Gastrocnemius medialis (tissue), 4 donors: ENCODE measurements around the gene ZNF484. TPM values are rescaled to one million over a fixed set of nuclear protein-coding genes. Genes with fewer than 3 reads are reported as not detected.
"Not testable (repeated sequence)": the region's sequence is repeated elsewhere in the genome, so short reads cannot be mapped to it uniquely, and the experiment has no call there.

ENCODE experiments used
- ATAC-seq, 2 donors: fragments of 150-250 bp; one replicate each; pipeline ENCODE4 v1.9.1; 2016
- DNase-seq, 2 donors: peaks; one replicate each; pipeline ENCODE4 v3.0.0-alpha.2; 2019
- H3K27ac ChIP-seq, 4 donors: fragments of 200-600 bp; sonication (generic); 1 replicate in 1 of 4; 2 replicates in 3 of 4; pipeline ENCODE4 v1.5.1; 2016 to 2018; ENCODE audit warnings: mild to moderate bottlenecking in 2 of 4, moderate library complexity in 1 of 4
- H3K27me3 ChIP-seq, 3 donors: fragments of 200-600 bp; sonication (generic) in 2 of 3; 1 replicate in 1 of 3; 2 replicates in 2 of 3; pipeline versions ENCODE4 v1.5.1 to v1.6.0; 2016 to 2019; ENCODE audit warnings: mild to moderate bottlenecking in 1 of 3, moderate library complexity in 1 of 3
- H3K36me3 ChIP-seq, 2 donors: fragments of 200-600 bp; sonication (generic) in 1 of 2; one replicate each; pipeline ENCODE4 v1.5.1; 2017 to 2018
- H3K4me1 ChIP-seq, 2 donors: fragments of 200-600 bp; sonication (generic) in 1 of 2; one replicate each; pipeline ENCODE4 v1.5.1; 2016 to 2017; ENCODE audit warnings: mild to moderate bottlenecking in 2 of 2
- H3K4me3 ChIP-seq, 4 donors: fragments of 200-600 bp; sonication (generic) in 3 of 4; 1 replicate in 1 of 4; 2 replicates in 3 of 4; pipeline ENCODE4 v1.5.1; 2016 to 2019; ENCODE audit warnings: mild to moderate bottlenecking in 2 of 4
- H3K9me3 ChIP-seq, 3 donors: fragments of 200-600 bp; sonication (generic) in 2 of 3; 1 replicate in 1 of 3; 2 replicates in 2 of 3; pipeline ENCODE4 v1.5.1; 2016 to 2019
- POLR2A ChIP-seq, 2 donors: fragments of 450-650 bp; IDR thresholded peaks; one replicate each; pipeline ENCODE4 v1.6.1; 2017; ENCODE audit warnings: antibody characterized with exemption in 2 of 2, mild to moderate bottlenecking in 2 of 2, moderate library complexity in 2 of 2
- in situ Hi-C, 4 donors: fragments of 200-750 bp; cut with MboI; loops; one replicate each; pipeline versions ENCODE4 v1.15.0 to v1.8.0; 2017; ENCODE audit warnings: low sequenced_read_pairs in 4 of 4
- intact Hi-C: fragments of 100-400 bp; cut with DNase I; formaldehyde crosslinking; loops from one replicate; pipeline ENCODE4 v1.15.1; 2023; ENCODE audit warnings: low total_unique reads
- total RNA-seq, 4 donors: library from RNA; depleted of rRNA; stranded (reverse); fragments of >200 nt; gene quantifications; one replicate each; pipeline versions ENCODE4 v1.1.0 to v1.2.3, GENCODE V29; 2016
- TF ChIP-seq, protein P1 (sequence below), 5 experiments: fragments of 450-650 bp in 3 of 5; fragments of 200-600 bp in 2 of 5; sonication (generic) in 2 of 5; IDR thresholded peaks in 4 of 5; conservative IDR thresholded peaks in 1 of 5; 1 replicate in 4 of 5; 2 replicates in 1 of 5; pipeline ENCODE4 v1.5.1; 2016 to 2019; ENCODE audit warnings: antibody characterized with exemption in 5 of 5, mild to moderate bottlenecking in 3 of 5, moderate library complexity in 3 of 5

ZNF484 gene
- total RNA-seq, 4 donors from 2014 or later, result 2.8 to 7.3 (median 4.1) TPM

DNA sequence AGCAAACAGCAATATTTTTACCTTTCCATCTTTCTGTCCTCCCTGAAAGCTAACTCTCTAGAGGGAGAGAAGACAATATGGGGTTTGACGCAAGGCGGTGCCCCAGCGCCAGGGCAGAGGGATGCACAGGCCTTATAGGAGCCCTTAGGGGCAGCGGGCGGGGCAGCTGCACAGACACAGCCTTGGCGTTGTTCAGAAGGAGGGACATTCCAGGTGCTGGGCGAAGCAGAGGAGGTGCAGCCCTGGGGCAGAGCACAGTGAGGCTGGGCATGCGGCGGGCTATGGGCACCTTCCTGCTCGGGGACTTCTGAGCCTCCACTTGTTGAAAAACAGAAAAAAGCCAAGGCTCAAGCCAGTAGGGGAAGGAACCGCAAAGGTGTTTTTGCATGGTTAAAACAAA is 79.5 kb downstream of the ZNF484 start:
- peaks cover 0 to 35% (median 7%) of the 10 kb centered on the region in 3 donors for H3K27me3 ChIP-seq
- in situ Hi-C loops (loop anchor here in 2 of 4 donors (25.0 kb wide), 2 partner anchors 461 to 661 kb away; partner anchors contain the start of genes CENPP (in 1 of the 2) and NOL8 (in 1 of the 2)), intact Hi-C loops (loop anchor here (10.0 kb wide), 1 partner anchor 664 kb away; no protein-coding TSS in a partner anchor)
- DNase-seq (no peak), ATAC-seq (no peak)
- no peak overlapping the region for H3K27ac ChIP-seq
- H3K4me1 ChIP-seq, result no peaks in the 10 kb centered on the region
- H3K36me3 ChIP-seq, result no peaks in the 10 kb centered on the region
- H3K4me3 ChIP-seq, result no peak overlapping the region
- TF ChIP-seq, protein P1, sequence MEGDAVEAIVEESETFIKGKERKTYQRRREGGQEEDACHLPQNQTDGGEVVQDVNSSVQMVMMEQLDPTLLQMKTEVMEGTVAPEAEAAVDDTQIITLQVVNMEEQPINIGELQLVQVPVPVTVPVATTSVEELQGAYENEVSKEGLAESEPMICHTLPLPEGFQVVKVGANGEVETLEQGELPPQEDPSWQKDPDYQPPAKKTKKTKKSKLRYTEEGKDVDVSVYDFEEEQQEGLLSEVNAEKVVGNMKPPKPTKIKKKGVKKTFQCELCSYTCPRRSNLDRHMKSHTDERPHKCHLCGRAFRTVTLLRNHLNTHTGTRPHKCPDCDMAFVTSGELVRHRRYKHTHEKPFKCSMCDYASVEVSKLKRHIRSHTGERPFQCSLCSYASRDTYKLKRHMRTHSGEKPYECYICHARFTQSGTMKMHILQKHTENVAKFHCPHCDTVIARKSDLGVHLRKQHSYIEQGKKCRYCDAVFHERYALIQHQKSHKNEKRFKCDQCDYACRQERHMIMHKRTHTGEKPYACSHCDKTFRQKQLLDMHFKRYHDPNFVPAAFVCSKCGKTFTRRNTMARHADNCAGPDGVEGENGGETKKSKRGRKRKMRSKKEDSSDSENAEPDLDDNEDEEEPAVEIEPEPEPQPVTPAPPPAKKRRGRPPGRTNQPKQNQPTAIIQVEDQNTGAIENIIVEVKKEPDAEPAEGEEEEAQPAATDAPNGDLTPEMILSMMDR (IDR thresholded peaks at IDR 0.05 in 4 of 5, conservative IDR thresholded peaks at IDR 0.05 in 1 of 5), result no peak
- no peak for TF ChIP-seq POLR2A (IDR thresholded peaks at IDR 0.05)
- no peaks in the 10 kb centered on the region for H3K9me3 ChIP-seq

DNA sequence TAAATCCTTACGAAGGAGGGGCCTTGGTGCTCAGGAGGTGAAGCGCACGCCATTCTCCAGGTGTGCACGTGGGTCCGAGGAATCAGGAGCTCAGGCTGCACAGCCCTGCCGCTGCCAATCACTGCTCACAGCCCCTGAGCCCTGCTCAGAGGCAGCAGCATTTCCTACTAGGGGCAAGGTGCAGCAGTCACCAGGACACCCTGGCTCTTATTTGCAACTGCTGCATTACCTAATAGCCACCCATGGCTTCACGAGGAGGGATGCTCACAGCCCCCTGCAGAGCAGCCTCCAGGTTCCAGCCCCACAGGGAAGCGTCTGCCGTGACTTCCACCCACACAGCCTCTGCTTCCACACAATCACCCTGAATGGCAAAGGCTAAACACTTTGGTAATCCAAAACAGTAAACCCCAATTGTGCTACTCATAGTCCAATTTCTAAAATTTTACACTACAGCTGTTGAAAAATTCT is 81.5 kb downstream of the ZNF484 start:
- intact Hi-C loops, result loop anchor here (10.0 kb wide), 1 partner anchor 662 kb away; no protein-coding TSS in a partner anchor
- in situ Hi-C loops, result loop anchor here in 2 of 4 donors (25.0 kb wide), 2 partner anchors 459 to 659 kb away; partner anchors contain the start of genes CENPP (in 1 of the 2) and NOL8 (in 1 of the 2)
- not testable (repeated sequence) for H3K36me3 ChIP-seq, H3K4me3 ChIP-seq, H3K9me3 ChIP-seq, ATAC-seq, DNase-seq, H3K27ac ChIP-seq, H3K4me1 ChIP-seq
- H3K27me3 ChIP-seq, result peaks cover 0 to 28% (median 7%) of the 10 kb centered on the region in 3 donors

GRCh38 chr9:92795598-92796336 is 82.1 kb downstream of the ZNF484 start:
- DNase-seq, result no peak
- TF ChIP-seq, protein P1 (IDR thresholded peaks at IDR 0.05 in 4 of 5, conservative IDR thresholded peaks at IDR 0.05 in 1 of 5), result no peak
- TF ChIP-seq POLR2A (IDR thresholded peaks at IDR 0.05), result no peak
- H3K27ac ChIP-seq, result no peak overlapping the region
- H3K36me3 ChIP-seq, result no peaks in the 10 kb centered on the region
- peaks cover 0 to 28% (median 7%) of the 10 kb centered on the region in 3 donors for H3K27me3 ChIP-seq
- no peaks in the 10 kb centered on the region for H3K4me1 ChIP-seq
- H3K4me3 ChIP-seq, result no peak overlapping the region
- H3K9me3 ChIP-seq, result no peaks in the 10 kb centered on the region
- intact Hi-C loops, result loop anchor here (10.0 kb wide), 1 partner anchor 661 kb away; no protein-coding TSS in a partner anchor
- in situ Hi-C loops, result loop anchor here in 2 of 4 donors (25.0 kb wide), 2 partner anchors 458 to 658 kb away; partner anchors contain the start of genes CENPP (in 1 of the 2) and NOL8 (in 1 of the 2)
- ATAC-seq, result no peak

Other genes with a start within 250 kb of the ZNF484 start
- 10 to 100 TPM in 1 of 4 donors, 1 to 10 TPM in 3; 6.8 to 11.4 (median 7.5) TPM for gene IPPK, start 207.9 kb downstream of the ZNF484 start, total RNA-seq
- 10 to 100 TPM; 21.5 to 54.6 (median 38.7) TPM for gene BICD2, start 113.2 kb downstream of the ZNF484 start, total RNA-seq
- 1 to 10 TPM in 1 of 4 donors, under 1 TPM in 3; 0.92 to 1.3 (median 0.97) TPM for gene FGD3, start 69.5 kb upstream of the ZNF484 start, total RNA-seq
- under 1 TPM in 2 of 4 donors, not detected in 2; 0.51 to 0.61 TPM for gene SUSD3, start 180.7 kb upstream of the ZNF484 start, total RNA-seq
- gene CARD19, start 218.2 kb upstream of the ZNF484 start, total RNA-seq, result 10 to 100 TPM; 49.6 to 82.4 (median 70.9) TPM